ENCODE data around the gene PSMD8.

DNA sequence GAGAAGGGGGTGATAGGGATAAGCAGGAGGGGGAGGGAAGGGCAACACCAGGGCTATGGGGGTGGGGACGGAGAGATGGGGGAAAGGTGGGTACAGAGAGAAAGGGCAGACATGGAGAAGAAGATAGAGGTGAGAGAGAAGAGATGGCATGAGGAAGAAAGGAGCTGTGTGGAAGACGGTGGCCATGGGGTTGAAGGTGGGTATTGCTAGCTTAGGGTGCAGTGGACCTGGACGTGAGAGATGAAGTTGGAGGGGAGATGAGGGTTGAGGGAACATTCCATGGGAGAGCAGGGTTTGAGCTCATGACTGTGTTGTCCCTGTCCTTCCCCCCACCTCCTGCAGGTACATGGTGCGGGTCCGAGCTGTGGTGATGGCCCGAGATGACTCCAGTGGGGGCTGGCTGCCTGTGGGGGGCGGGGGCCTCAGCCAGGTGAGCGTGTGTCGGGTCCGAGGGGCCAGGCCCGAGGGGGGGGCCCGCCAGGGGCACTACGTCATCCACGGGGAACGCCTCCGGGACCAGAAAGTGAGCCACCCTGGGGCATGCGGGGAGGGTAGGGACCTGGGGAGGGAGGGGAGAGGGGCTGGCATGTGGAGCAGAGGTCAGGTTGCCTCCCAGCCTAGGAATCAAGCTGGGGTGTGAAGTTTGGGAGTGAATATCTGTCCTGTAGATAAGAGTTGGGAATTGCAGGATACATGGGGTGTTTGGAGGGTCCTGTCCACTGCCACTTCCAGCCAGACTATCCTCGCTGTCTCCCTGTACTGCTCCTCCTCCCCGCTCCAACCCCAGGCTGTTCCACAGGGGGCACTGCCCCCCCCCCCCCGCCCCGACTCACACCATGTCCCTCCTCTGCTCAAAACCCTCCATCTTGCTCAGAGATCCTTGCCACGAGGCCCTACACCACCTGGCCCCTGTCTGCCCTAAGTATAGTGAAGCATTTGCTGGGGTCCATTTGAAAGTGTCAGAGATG, 15.9 kb downstream of the PSMD8 start:
- TF ChIP-seq, protein P1, sequence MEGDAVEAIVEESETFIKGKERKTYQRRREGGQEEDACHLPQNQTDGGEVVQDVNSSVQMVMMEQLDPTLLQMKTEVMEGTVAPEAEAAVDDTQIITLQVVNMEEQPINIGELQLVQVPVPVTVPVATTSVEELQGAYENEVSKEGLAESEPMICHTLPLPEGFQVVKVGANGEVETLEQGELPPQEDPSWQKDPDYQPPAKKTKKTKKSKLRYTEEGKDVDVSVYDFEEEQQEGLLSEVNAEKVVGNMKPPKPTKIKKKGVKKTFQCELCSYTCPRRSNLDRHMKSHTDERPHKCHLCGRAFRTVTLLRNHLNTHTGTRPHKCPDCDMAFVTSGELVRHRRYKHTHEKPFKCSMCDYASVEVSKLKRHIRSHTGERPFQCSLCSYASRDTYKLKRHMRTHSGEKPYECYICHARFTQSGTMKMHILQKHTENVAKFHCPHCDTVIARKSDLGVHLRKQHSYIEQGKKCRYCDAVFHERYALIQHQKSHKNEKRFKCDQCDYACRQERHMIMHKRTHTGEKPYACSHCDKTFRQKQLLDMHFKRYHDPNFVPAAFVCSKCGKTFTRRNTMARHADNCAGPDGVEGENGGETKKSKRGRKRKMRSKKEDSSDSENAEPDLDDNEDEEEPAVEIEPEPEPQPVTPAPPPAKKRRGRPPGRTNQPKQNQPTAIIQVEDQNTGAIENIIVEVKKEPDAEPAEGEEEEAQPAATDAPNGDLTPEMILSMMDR (IDR thresholded peaks at IDR 0.05; ENCODE audit: low read depth, low read length, missing input control), result no peak
- no peak for TF ChIP-seq RAD21 (IDR thresholded peaks at IDR 0.05)
- no peak for TF ChIP-seq MAX (IDR thresholded peaks at IDR 0.05)
- TF ChIP-seq ATF3 (IDR thresholded peaks at IDR 0.05), result no peak
- no peak for TF ChIP-seq JUND (IDR thresholded peaks at IDR 0.05)
- no peak for TF ChIP-seq EGR1 (IDR thresholded peaks at IDR 0.05; ENCODE audit: low read depth in 2 of 2)
- TF ChIP-seq, protein P2, sequence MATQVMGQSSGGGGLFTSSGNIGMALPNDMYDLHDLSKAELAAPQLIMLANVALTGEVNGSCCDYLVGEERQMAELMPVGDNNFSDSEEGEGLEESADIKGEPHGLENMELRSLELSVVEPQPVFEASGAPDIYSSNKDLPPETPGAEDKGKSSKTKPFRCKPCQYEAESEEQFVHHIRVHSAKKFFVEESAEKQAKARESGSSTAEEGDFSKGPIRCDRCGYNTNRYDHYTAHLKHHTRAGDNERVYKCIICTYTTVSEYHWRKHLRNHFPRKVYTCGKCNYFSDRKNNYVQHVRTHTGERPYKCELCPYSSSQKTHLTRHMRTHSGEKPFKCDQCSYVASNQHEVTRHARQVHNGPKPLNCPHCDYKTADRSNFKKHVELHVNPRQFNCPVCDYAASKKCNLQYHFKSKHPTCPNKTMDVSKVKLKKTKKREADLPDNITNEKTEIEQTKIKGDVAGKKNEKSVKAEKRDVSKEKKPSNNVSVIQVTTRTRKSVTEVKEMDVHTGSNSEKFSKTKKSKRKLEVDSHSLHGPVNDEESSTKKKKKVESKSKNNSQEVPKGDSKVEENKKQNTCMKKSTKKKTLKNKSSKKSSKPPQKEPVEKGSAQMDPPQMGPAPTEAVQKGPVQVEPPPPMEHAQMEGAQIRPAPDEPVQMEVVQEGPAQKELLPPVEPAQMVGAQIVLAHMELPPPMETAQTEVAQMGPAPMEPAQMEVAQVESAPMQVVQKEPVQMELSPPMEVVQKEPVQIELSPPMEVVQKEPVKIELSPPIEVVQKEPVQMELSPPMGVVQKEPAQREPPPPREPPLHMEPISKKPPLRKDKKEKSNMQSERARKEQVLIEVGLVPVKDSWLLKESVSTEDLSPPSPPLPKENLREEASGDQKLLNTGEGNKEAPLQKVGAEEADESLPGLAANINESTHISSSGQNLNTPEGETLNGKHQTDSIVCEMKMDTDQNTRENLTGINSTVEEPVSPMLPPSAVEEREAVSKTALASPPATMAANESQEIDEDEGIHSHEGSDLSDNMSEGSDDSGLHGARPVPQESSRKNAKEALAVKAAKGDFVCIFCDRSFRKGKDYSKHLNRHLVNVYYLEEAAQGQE (IDR thresholded peaks at IDR 0.05), result no peak
- no peak for TF ChIP-seq GABPA (IDR thresholded peaks at IDR 0.05 in 1 of 2, conservative IDR thresholded peaks at IDR 0.05 in 1 of 2)

Measured in liver (tissue), 3 donors.